Hepatocyte (in vitro differentiated cells): ENCODE results near the gene ZNF385B.

Experiments
- EZH2 ChIP-seq: fragments of 200-600 bp; sonication (generic); IDR thresholded peaks from 2 replicates; pipeline ENCODE4 v1.6.1; 2016; ENCODE audit warnings: antibody characterized with exemption, mild to moderate bottlenecking, borderline replicate concordance
- TF ChIP-seq, protein P1 (sequence below): fragments of 200-600 bp; sonication (generic); IDR thresholded peaks from 2 replicates; pipeline ENCODE4 v1.5.1; 2016; ENCODE audit warnings: antibody characterized with exemption, mild to moderate bottlenecking; ENCODE audit not compliant: poor library complexity

DNA sequence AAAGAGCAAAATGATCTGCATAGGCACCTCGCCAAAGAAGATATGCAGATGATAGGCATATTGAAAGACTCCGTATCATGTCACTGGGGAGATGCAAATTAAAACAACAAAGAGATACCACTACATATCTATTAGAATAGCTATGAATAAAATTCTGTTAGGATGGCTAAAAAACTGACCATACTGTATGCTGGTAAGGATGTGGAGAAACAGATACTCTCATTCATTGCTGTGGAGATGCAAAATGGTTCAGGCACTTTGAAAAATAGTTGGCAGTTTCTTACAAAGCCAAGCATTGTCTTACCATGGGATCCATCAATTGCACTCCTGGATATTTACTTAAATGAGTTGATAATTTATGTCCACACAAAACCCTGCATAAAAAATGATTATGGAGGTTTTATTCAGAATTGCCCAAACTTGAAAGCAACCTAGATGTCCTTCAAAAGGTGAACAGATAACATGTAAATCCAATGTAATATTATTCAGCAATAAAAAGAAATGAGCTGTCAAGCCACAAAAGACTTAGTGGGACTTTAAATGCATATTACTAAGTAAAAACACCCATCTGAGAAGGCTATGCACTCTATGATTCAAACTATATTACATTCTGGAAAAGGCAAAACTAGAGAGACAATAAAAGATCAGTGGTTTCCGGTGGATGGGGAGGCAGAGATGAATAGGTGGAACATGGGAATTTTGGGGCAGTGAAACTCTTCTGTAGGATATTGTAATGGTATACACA lies 31.2 kb downstream of the ZNF385B start:
- TF ChIP-seq, protein P1, sequence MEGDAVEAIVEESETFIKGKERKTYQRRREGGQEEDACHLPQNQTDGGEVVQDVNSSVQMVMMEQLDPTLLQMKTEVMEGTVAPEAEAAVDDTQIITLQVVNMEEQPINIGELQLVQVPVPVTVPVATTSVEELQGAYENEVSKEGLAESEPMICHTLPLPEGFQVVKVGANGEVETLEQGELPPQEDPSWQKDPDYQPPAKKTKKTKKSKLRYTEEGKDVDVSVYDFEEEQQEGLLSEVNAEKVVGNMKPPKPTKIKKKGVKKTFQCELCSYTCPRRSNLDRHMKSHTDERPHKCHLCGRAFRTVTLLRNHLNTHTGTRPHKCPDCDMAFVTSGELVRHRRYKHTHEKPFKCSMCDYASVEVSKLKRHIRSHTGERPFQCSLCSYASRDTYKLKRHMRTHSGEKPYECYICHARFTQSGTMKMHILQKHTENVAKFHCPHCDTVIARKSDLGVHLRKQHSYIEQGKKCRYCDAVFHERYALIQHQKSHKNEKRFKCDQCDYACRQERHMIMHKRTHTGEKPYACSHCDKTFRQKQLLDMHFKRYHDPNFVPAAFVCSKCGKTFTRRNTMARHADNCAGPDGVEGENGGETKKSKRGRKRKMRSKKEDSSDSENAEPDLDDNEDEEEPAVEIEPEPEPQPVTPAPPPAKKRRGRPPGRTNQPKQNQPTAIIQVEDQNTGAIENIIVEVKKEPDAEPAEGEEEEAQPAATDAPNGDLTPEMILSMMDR, result no peak
- TF ChIP-seq EZH2, result no peak
